GM18858 (cell line): ENCODE measurements around the gene PHF12.
"Not testable (repeated sequence)": the region's sequence is repeated elsewhere in the genome, so short reads cannot be mapped to it uniquely, and the experiment has no call there.

ENCODE experiments used
- ATAC-seq: cut with Tn5 transposase; IDR thresholded peaks from one replicate; pipeline ENCODE4 v1.9.1; 2021; ENCODE audit not compliant: unreplicated experiment

Gene PHF12

GRCh38 chr17:28904800-28905199, 46.5 kb downstream of the PHF12 start:
- no peak for ATAC-seq

- not testable (repeated sequence) for ATAC-seq
Observed at GRCh38 chr17:28903546-28903841, 47.8 kb downstream of the PHF12 start.

GRCh38 chr17:28902819-28903545, 48.3 kb downstream of the PHF12 start, which contains the start of gene DHRS13:
TSS of gene DHRS13 (minus strand) at chr17:28903079. CDS start at chr17:28902944, 135 bp downstream.
- peak; percentile 81 for ATAC-seq

GRCh38 chr17:28901866-28902818, 49.2 kb downstream of the PHF12 start:
- ATAC-seq, result no peak

- no peak for ATAC-seq
Observed at GRCh38 chr17:28900986-28901726, 50.2 kb downstream of the PHF12 start.

GRCh38 chr17:28899212-28899815, 52.0 kb downstream of the PHF12 start:
- ATAC-seq, result no peak

- no peak for ATAC-seq
Observed at GRCh38 chr17:28898527-28898955, 52.8 kb downstream of the PHF12 start.

- no peak for ATAC-seq
Observed at GRCh38 chr17:28897769-28898526, 53.4 kb downstream of the PHF12 start.

GRCh38 chr17:28896884-28897768, 54.2 kb downstream of the PHF12 start, which contains the start of gene FLOT2:
TSS of gene FLOT2 (minus strand) at chr17:28897733. CDS start at chr17:28897574, 159 bp downstream.
- ATAC-seq, result no peak

- ATAC-seq, result no peak
Observed at GRCh38 chr17:28896491-28896883, 54.8 kb downstream of the PHF12 start.

GRCh38 chr17:28895794-28896447, 55.4 kb downstream of the PHF12 start:
- no peak for ATAC-seq

GRCh38 chr17:28893248-28894183, 57.8 kb downstream of the PHF12 start:
- not testable (repeated sequence) for ATAC-seq

- no peak for ATAC-seq
Observed at GRCh38 chr17:28892024-28892423, 59.3 kb downstream of the PHF12 start.

- no peak for ATAC-seq
Observed at GRCh38 chr17:28891201-28891600, 60.1 kb downstream of the PHF12 start.

- no peak for ATAC-seq
Observed at GRCh38 chr17:28889996-28890395, 61.3 kb downstream of the PHF12 start.

GRCh38 chr17:28888832-28889231, 62.5 kb downstream of the PHF12 start:
- ATAC-seq, result no peak

GRCh38 chr17:28887871-28888471, 63.3 kb downstream of the PHF12 start:
- ATAC-seq, result no peak
